Naive thymus-derived CD4-positive, alpha-beta T cell (primary cell): ENCODE data around the gene C1orf226. TPM values are rescaled to one million over a fixed set of nuclear protein-coding genes. Genes with fewer than 3 reads are reported as not detected.
A peak's percentile ranks its signal among the peaks of the same experiment; 100 is the strongest.
"Not testable (repeated sequence)": the region's sequence is repeated elsewhere in the genome, so short reads cannot be mapped to it uniquely, and the experiment has no call there.

Experiments
- ATAC-seq: fragments of 150-1000 bp; cut with Tn5 transposase; 2 replicates; pipeline ENCODE4 v1.10.0; 2021; ENCODE audit warnings: mild to moderate bottlenecking, moderate library complexity
- CTCF ChIA-PET: fragments of 350-600 bp; sonication (Branson Sonifier 250); formaldehyde crosslinking; loops from one replicate; lab custom pipeline; 2021; ENCODE audit warnings: antibody characterized with exemption; lab: Charles Lee
- POLR2A ChIA-PET: fragments of 350-600 bp; sonication (Branson Sonifier 250); formaldehyde crosslinking; loops from one replicate; lab custom pipeline; 2021; ENCODE audit warnings: antibody characterized with exemption, inconsistent platforms; lab: Charles Lee
- DNase-seq, 9 donors: peaks; one replicate each; pipeline versions ENCODE4 v3.0.0 to v3.0.0-alpha.2; 2020 to 2022; ENCODE audit warnings: mixed read lengths in 1 of 9
- H3K27ac ChIP-seq: one replicate; pipeline ENCODE4 v1.7.0; 2013; ENCODE audit warnings: mild to moderate bottlenecking, low read depth, low read length, moderate library complexity
- H3K27me3 ChIP-seq, 2 donors: one replicate each; pipeline ENCODE4 v1.7.0; 2013; ENCODE audit warnings: low read length in 2 of 2, mild to moderate bottlenecking in 2 of 2, moderate library complexity in 2 of 2; ENCODE audit not compliant: control insufficient read depth in 2 of 2, insufficient read depth in 2 of 2
- H3K36me3 ChIP-seq, 3 experiments: 1 replicate in 2 of 3; 2 replicates in 1 of 3; pipeline ENCODE4 v1.7.0; 2013; ENCODE audit warnings: low read length in 3 of 3, mild to moderate bottlenecking in 3 of 3, moderate library complexity in 1 of 3; ENCODE audit not compliant: insufficient read depth in 3 of 3, control insufficient read depth in 2 of 3
- H3K4me1 ChIP-seq, 2 donors: one replicate each; pipeline ENCODE4 v1.7.0; 2013; ENCODE audit warnings: low read length in 2 of 2, mild to moderate bottlenecking in 2 of 2, moderate library complexity in 1 of 2; ENCODE audit not compliant: control insufficient read depth in 2 of 2, insufficient read depth in 2 of 2
- H3K4me3 ChIP-seq: 2 replicates; pipeline ENCODE4 v1.7.0; 2013; ENCODE audit warnings: mild to moderate bottlenecking, low read length
- H3K9me3 ChIP-seq, 3 experiments: 1 replicate in 2 of 3; 2 replicates in 1 of 3; pipeline ENCODE4 v1.7.0; 2013; ENCODE audit warnings: low read length in 3 of 3; ENCODE audit not compliant: control insufficient read depth in 2 of 3
- H3K27ac Mint-ChIP-seq, 9 donors: one replicate each; pipeline ENCODE4 v1.8.0; 2020 to 2022; ENCODE audit warnings: mixed read lengths in 9 of 9, mild to moderate bottlenecking in 8 of 9, moderate library complexity in 5 of 9, inconsistent platforms in 2 of 9
- H3K27me3 Mint-ChIP-seq, 5 donors: one replicate each; pipeline ENCODE4 v1.8.0; 2021 to 2022; ENCODE audit warnings: mixed read lengths in 5 of 5, mild to moderate bottlenecking in 1 of 5
- H3K36me3 Mint-ChIP-seq, 5 donors: one replicate each; pipeline ENCODE4 v1.8.0; 2020 to 2022; ENCODE audit warnings: mixed read lengths in 5 of 5, mild to moderate bottlenecking in 3 of 5, inconsistent platforms in 1 of 5
- H3K4me1 Mint-ChIP-seq, 7 donors: one replicate each; pipeline ENCODE4 v1.8.0; 2020 to 2022; ENCODE audit warnings: mixed read lengths in 7 of 7, mild to moderate bottlenecking in 3 of 7, inconsistent platforms in 1 of 7
- H3K4me3 Mint-ChIP-seq, 10 donors: one replicate each; pipeline ENCODE4 v1.8.0; 2020 to 2022; ENCODE audit warnings: mild to moderate bottlenecking in 10 of 10, mixed read lengths in 10 of 10, moderate library complexity in 6 of 10, inconsistent platforms in 2 of 10
- H3K9me3 Mint-ChIP-seq, 11 donors: one replicate each; pipeline ENCODE4 v1.8.0; 2020 to 2022; ENCODE audit warnings: mixed read lengths in 11 of 11, mild to moderate bottlenecking in 4 of 11, inconsistent platforms in 1 of 11, moderate library complexity in 1 of 11
- intact Hi-C, 2 donors: fragments of 100-400 bp; cut with micrococcal nuclease; formaldehyde crosslinking; loops; one replicate each; pipeline ENCODE4 v1.15.1; 2023
- microRNA-seq: library from miRNA; unstranded; fragments of <30 nt; microRNA quantifications from one replicate; pipeline ENCODE4 v1.2.0, GENCODE V29; 2022; ENCODE audit warnings: borderline microRNAs expressed
- polyA plus RNA-seq, 2 donors: library from polyadenylated mRNA; unstranded; fragments of 300-500 nt; fragmentation: Illumina TruSeq; gene quantifications; one replicate each; pipeline ENCODE4 v1.2.3, GENCODE V29; 2021
- total RNA-seq, 6 experiments: library from RNA in 5 of 6; stranded (reverse) in 5 of 6; gene quantifications; 1 replicate in 5 of 6; 2 replicates in 1 of 6; pipeline ENCODE4 v1.2.3 and lab custom pipeline; 2021 to 2026

C1orf226 gene
- total and polyA plus RNA-seq, 7 experiments from 2014 or later: 0.24 TPM; not detected in 6

DNA sequence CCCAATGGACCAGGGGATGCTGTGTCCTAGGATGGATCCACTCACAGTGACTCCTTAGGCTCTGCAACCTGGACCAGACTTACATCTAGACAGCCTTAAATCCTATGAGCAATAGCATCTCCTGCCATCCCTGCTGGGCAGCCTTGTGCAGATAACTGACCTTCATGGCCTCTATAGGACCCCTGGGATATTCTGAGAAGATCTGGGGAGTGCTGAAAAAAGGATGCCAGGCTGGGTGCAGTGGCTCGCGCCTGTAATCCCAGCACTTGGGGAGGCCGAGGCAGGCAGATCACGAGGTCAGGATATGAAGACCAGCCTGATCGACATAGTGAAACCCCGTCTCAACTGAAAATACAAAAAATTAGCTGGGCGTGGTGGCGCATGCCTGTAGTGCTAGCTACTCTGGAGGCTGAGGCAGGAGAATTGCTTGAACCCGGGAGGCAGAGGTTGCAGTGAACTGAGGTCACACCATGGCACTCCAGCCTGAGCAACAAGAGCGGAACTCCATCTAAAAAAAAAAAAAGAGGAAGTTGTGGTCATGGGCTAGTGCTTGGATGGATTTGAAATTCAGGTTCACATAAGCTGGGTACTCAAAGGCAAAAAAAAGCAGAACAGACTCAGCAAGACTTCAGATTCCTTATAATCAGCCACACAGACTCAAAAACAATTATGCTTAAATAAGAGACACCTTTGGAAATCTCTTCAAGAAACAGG, 41.3 kb downstream of the C1orf226 start:
- peaks cover 0 to 4% (median 0%) of the 10 kb centered on the region in 5 donors for H3K36me3 Mint-ChIP-seq
- H3K4me3 Mint-ChIP-seq: no peak overlapping the region
- no peak overlapping the region for H3K27ac Mint-ChIP-seq
- Histone ChIP-seq H3K27me3 (no peaks in the 10 kb centered on the region), H3K27ac (no peak overlapping the region), H3K36me3 (no peaks in the 10 kb centered on the region), H3K9me3 (no peaks in the 10 kb centered on the region), H3K4me3 (no peak overlapping the region), H3K4me1 (no peaks in the 10 kb centered on the region)
- intact Hi-C loops: no loop called here
- ATAC-seq: peak; percentile 68
- no peak for DNase-seq
- H3K4me1 Mint-ChIP-seq: peaks cover 0 to 8% (median 0%) of the 10 kb centered on the region in 7 donors
- H3K27me3 Mint-ChIP-seq: peaks cover 2 to 37% (median 22%) of the 10 kb centered on the region in 5 donors
- ChIA-PET POLR2A (no interaction called here), CTCF (no interaction called here)
- peaks cover 0 to 4% (median 0%) of the 10 kb centered on the region in 11 donors for H3K9me3 Mint-ChIP-seq

DNA sequence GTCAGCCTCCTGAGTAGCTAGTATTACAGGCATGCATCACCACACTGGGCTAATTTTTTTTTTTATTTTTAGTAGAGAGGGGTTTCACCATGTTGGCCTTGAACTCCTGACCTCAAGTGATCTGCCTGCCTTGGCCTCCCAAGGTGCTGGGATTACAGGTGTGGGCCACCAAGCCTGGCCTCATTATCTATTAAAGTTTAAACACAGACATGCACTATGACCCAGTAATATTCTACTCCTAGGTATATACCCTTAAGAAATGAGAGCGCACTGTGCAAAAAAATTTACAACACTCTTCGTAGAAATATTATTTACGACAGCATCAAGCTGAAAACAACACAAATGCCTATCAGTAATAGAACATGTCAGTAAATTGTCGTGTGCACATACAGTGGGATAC, 49.1 kb downstream of the C1orf226 start:
- intact Hi-C loops: no loop called here
- no peak overlapping the region for H3K27ac ChIP-seq
- no peaks in the 10 kb centered on the region for H3K27me3 ChIP-seq
- CTCF ChIA-PET: no interaction called here
- peaks cover 0 to 3% (median 0%) of the 10 kb centered on the region in 7 donors for H3K4me1 Mint-ChIP-seq
- no peaks in the 10 kb centered on the region for H3K36me3 Mint-ChIP-seq
- H3K36me3 ChIP-seq: no peaks in the 10 kb centered on the region
- ATAC-seq: no peak
- no peaks in the 10 kb centered on the region for H3K9me3 Mint-ChIP-seq
- no peak overlapping the region for H3K4me3 ChIP-seq
- POLR2A ChIA-PET: no interaction called here
- peaks cover 0 to 4% (median 0%) of the 10 kb centered on the region in 5 donors for H3K27me3 Mint-ChIP-seq
- no peak overlapping the region for H3K4me3 Mint-ChIP-seq
- H3K4me1 ChIP-seq: no peaks in the 10 kb centered on the region
- no peaks in the 10 kb centered on the region for H3K9me3 ChIP-seq
- no peak overlapping the region for H3K27ac Mint-ChIP-seq
- no peak for DNase-seq

DNA sequence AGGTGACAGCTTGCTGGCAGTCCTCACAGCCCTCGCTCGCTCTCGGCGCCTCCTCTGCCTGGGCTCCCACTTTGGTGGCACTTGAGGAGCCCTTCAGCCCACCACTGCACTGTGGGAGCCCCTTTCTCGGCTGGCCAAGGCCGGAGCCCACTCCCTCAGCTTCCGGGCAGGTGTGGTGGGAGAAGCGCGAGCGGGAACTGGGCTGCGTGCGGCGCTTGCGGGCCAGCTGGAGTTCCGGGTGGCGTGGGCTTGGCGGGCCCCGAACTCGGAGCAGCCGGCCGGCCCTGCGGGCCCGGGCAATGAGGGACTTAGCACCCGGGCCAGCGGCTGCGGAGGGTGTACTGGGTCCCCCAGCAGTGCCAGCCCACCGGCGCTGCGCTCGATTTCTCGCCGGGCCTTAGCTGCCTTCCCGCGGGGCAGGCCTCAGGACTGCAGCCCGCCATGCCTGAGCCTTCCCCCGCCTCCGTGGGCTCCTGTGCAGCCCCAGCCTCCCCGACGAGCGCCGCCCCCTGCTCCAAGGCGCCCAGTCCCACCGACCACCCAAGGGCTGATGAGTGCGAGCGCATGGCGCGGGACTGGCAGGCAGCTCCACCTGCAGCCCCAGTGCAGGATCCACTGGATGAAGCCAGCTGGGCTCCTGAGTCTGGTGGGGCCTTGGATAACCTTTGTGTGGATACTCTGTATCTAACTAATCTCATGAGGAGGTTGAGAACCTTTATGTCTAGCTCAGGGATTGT, 51.6 kb downstream of the C1orf226 start:
- CTCF ChIA-PET, H3K4me3 Mint-ChIP-seq, H3K4me1 Mint-ChIP-seq, intact Hi-C loops, POLR2A ChIA-PET, DNase-seq, H3K4me3 ChIP-seq, H3K9me3 Mint-ChIP-seq, H3K9me3 ChIP-seq, H3K4me1 ChIP-seq, H3K36me3 ChIP-seq, ATAC-seq, H3K27me3 Mint-ChIP-seq, H3K27me3 ChIP-seq, H3K27ac Mint-ChIP-seq, H3K27ac ChIP-seq, H3K36me3 Mint-ChIP-seq: not testable (repeated sequence)

Small RNA genes lying within 50 kb of the gene (microRNA-seq; reads per million reads assigned to microRNA genes)
- gene MIR556: not detected

Other genes starting within 250 kb of the C1orf226 start
- not detected for gene SPATA46, start 4.9 kb upstream of the C1orf226 start, total RNA-seq
- not detected for gene SPATA46, start 4.9 kb upstream of the C1orf226 start, polyA plus RNA-seq
- gene SH2D1B, start 30.4 kb downstream of the C1orf226 start, total RNA-seq: 10 to 100 TPM in 1 of 5 experiments, 1 to 10 TPM in 1, not detected in 3; 3.1 to 16.9 TPM
- under 1 TPM; 0.22 to 0.31 TPM for gene SH2D1B, start 30.4 kb downstream of the C1orf226 start, polyA plus RNA-seq
- gene UHMK1, start 116.1 kb downstream of the C1orf226 start, total RNA-seq: 10 to 100 TPM; 47.1 to 69.9 (median 66.6) TPM
- 10 to 100 TPM; 36.7 to 60.7 TPM for gene UHMK1, start 116.1 kb downstream of the C1orf226 start, polyA plus RNA-seq
- gene UAP1, start 180.0 kb downstream of the C1orf226 start, total RNA-seq: 10 to 100 TPM; 18.0 to 29.6 (median 22.7) TPM
- gene UAP1, start 180.0 kb downstream of the C1orf226 start, polyA plus RNA-seq: 10 to 100 TPM; 26.0 to 27.7 TPM